Renal cortical epithelial cell (primary cell): ENCODE measurements around the gene FICD. TPM values are rescaled to one million over a fixed set of nuclear protein-coding genes. Genes with fewer than 3 reads are reported as not detected.
"Not testable (repeated sequence)": the region's sequence is repeated elsewhere in the genome, so short reads cannot be mapped to it uniquely, and the experiment has no call there.

Experiments used
- DNase-seq: peaks from one replicate; pipeline ENCODE4 v3.0.0-alpha.2; 2011; ENCODE audit warnings: low read depth
- total RNA-seq: library from RNA; depleted of rRNA; stranded (reverse); fragments of >200 nt; gene quantifications from 2 replicates; pipeline ENCODE4 v1.2.3, GENCODE V29; 2014

The FICD gene
- 6.4 and 7.8 TPM in 2 replicates for total RNA-seq

- peak; percentile 95 for DNase-seq
Observed at GRCh38 chr12:108514973-108515814, at the start of gene FICD. TSS of gene FICD (plus strand) at chr12:108515277. CDS start at chr12:108516973, 1,696 bp downstream.

GRCh38 chr12:108465417-108465816 is 49.7 kb upstream of the FICD start:
- no peak for DNase-seq

GRCh38 chr12:108468196-108468968 is 46.7 kb upstream of the FICD start:
- DNase-seq: peak; percentile 31

DNA sequence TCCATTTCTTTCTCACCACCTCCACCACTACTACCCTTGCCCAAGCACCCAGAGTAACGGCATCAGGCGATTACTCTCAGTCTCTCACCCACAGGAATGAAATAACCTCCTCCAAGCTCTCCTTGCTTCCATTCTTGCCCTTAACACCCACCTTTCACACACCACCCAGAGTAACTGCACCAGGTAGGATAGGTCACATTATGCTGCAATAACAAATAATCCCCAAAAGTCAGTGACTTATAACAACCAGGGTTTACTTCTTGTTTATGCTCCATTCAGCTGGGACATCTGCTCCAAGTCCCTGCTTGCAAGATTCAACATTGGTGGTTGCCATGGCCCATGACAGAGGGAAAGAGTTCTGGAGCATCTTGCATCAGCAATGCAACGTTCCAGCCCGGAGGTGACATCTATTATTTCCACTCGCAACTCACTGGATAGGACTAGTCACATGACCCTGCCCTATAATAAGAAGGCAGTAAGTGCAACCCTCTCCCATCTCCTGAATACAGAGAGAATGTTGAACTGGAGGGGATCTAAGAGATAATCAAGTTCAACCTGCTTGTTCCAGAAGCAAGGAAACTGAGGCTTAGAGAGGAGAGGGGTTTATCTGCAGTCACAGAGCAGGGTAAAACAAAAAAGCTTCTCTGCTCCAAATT is 41.5 kb upstream of the FICD start:
- DNase-seq: no peak

DNA sequence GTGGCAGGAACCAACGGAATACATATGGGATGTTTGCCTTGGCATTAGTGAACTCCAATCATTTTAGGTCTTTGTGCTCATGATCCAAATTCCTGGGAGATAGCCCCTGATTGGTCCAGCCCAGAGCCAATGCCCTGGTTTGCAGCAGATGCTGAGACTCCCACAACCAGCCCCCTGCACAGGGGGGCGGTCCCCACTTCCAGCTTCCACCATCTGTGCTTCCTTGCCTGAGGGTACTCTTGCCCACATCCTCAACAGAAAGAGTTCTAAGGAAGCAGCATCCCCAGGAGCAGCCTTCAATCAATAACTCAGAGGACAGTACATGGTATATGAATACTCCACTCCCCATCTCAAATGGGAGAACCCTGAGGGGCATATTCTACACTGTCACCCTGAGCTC is 39.7 kb upstream of the FICD start:
- DNase-seq: no peak

- DNase-seq: no peak
Observed at GRCh38 chr12:108477055-108477880, 37.8 kb upstream of the FICD start.

DNA sequence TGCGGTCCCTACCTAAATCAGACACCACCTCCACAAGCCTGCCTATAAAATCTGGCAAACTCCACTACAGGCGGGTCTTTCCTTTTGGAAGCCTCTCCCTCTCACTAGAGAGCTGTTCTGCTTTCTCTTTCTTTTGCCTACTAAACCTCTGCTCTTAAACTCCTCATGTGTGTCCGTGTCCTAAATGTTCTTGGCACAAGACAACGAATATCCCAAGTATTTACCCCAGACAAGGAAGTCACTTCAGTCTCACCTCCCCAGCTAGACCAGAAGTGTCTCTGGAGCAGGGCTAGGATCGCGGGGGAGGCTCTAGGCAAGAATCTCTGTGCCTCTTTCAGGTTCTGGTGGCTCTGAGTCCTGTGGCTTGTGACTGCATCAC is 37.2 kb upstream of the FICD start:
- DNase-seq: no peak

GRCh38 chr12:108478611-108479206 is 36.4 kb upstream of the FICD start:
- DNase-seq: no peak

- peak; percentile 20 for DNase-seq
Observed at GRCh38 chr12:108479364-108480070, 35.6 kb upstream of the FICD start.

- peak; percentile 57 for DNase-seq
Observed at GRCh38 chr12:108482717-108483212, 32.3 kb upstream of the FICD start.

- no peak for DNase-seq
Observed at GRCh38 chr12:108483213-108484059, 31.6 kb upstream of the FICD start.

GRCh38 chr12:108484431-108484830 is 30.6 kb upstream of the FICD start:
- DNase-seq: no peak

GRCh38 chr12:108484845-108485244 is 30.2 kb upstream of the FICD start:
- no peak for DNase-seq

GRCh38 chr12:108485371-108485770 is 29.7 kb upstream of the FICD start:
- DNase-seq: not testable (repeated sequence)

GRCh38 chr12:108487029-108487428 is 28.0 kb upstream of the FICD start:
- not testable (repeated sequence) for DNase-seq

GRCh38 chr12:108491256-108491655 is 23.8 kb upstream of the FICD start:
- DNase-seq: no peak

- DNase-seq: peak; percentile 7
Observed at GRCh38 chr12:108495054-108495453, 20.0 kb upstream of the FICD start.

DNA sequence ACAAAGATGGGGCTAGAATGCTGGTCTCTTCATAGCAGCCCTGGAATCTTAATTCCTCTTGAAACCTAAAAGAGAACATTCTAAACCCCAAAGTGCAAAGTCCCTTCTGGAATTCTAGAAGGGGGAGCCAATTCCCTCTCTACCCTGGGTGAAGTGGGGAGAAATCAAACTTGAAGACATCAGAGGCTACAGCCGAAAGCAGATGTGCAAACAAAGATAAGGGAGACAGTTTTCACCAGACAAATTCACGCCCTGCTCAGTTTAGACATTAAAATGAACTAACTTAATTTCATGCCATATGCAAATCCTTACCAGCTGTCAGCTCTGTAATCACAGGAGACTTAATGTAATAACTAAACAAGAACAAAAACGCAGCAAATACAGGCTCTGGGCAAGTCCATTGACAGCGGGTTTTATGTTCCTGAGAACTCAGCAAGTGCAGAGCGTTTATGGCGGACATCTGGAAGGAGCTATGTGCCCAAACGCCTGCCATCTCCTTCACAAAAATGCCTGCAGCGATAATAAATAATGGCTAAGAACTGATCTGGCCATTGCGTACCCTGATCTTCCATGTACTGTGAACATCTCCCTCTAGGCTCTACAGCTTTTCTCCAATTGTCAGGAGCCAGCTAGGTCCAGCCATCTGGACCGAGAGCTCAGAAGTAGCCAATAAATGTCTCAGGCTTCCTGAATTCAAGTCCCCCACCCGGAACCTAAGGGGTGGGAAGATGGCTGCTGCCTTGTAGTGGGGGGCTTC is 19.1 kb upstream of the FICD start:
- DNase-seq: no peak

DNA sequence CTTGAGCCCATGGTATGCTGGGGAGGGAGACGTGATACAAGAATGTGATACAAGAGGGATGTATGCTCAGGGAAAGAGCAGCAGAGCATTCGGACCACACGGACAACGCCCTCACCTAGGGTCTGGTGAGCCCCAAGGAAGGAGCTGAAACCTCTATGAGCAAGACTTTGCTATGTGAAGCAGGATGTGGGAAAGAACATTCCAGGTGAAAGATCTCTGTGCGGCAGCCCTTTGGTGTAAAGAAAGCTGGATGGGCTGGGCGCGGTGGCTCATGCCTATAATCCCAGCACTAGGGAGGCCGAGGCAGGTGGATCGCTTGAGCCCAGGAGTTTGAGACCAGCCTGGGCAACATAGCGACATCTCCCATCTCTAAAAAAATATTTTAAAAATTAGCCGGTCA is 16.9 kb upstream of the FICD start:
- no peak for DNase-seq
